Brain microvascular endothelial cell (primary cell): Measurements from ENCODE around the gene KRTAP1-5.

Source experiments
- DNase-seq: peaks from one replicate; pipeline ENCODE4 v3.0.0-alpha.2; 2020
- H3K27ac ChIP-seq: fragments of 250-450 bp; sonication (Bioruptor Pico); 2 replicates; pipeline ENCODE4 v1.5.1; 2020; ENCODE audit warnings: mild to moderate bottlenecking, moderate library complexity
- H3K27me3 ChIP-seq: fragments of 250-450 bp; sonication (Bioruptor Pico); replicated peaks from 2 replicates; pipeline ENCODE4 v1.5.1; 2020; ENCODE audit warnings: mild to moderate bottlenecking
- H3K36me3 ChIP-seq: fragments of 250-450 bp; sonication (Bioruptor Pico); replicated peaks from 2 replicates; pipeline ENCODE4 v1.5.1; 2020; ENCODE audit warnings: mild to moderate bottlenecking
- H3K4me3 ChIP-seq: 2 replicates; pipeline ENCODE4 v1.5.1; 2011; ENCODE audit warnings: low read depth, mild to moderate bottlenecking, control low read depth, low read length, moderate library complexity
- CTCF ChIP-seq: IDR thresholded peaks from 2 replicates; pipeline ENCODE4 v1.5.1; 2011; ENCODE audit warnings: low read depth, mild to moderate bottlenecking, moderate library complexity, low read length, control low read depth, inconsistent platforms; ENCODE audit errors: missing control alignments
- in situ Hi-C: cut with HindIII; loops from 2 replicates; pipeline ENCODE4 v1.10.0; 2017; ENCODE audit warnings: low sequenced_read_pairs, low pct_ligation_motif_present

Gene KRTAP1-5

GRCh38 chr17:41009936-41010335 lies 17.1 kb downstream of the KRTAP1-5 start:
- DNase-seq: no peak
- no peak for TF ChIP-seq CTCF
- in situ Hi-C loops: no loop called here
- H3K27me3 ChIP-seq: no peaks in the 10 kb centered on the region
- H3K4me3 ChIP-seq: no peak overlapping the region
- no peaks in the 10 kb centered on the region for H3K36me3 ChIP-seq
- no peak overlapping the region for H3K27ac ChIP-seq

GRCh38 chr17:41009301-41009760 lies 17.7 kb downstream of the KRTAP1-5 start:
- no peak for DNase-seq
- no peak overlapping the region for H3K4me3 ChIP-seq
- H3K36me3 ChIP-seq: no peaks in the 10 kb centered on the region
- no peaks in the 10 kb centered on the region for H3K27me3 ChIP-seq
- in situ Hi-C loops: no loop called here
- no peak overlapping the region for H3K27ac ChIP-seq
- TF ChIP-seq CTCF: no peak

- H3K36me3 ChIP-seq: no peaks in the 10 kb centered on the region
- DNase-seq: no peak
- no peak within 1 kb of the TSS for H3K4me3 ChIP-seq
- H3K27me3 ChIP-seq: no peaks in the 10 kb centered on the region
- no peak within 1 kb of the TSS for H3K27ac ChIP-seq
- in situ Hi-C loops: no loop called here
- TF ChIP-seq CTCF: no peak
Observed at GRCh38 chr17:41008811-41009210, 18.2 kb downstream of the KRTAP1-5 start, which contains the start of gene KRTAP3-1. KRTAP3-1 (minus strand) TSS chr17:41009128; CDS start chr17:41009074, 54 bp downstream.

GRCh38 chr17:41004397-41004796 lies 22.6 kb downstream of the KRTAP1-5 start:
- H3K36me3 ChIP-seq: no peaks in the 10 kb centered on the region
- no peak for TF ChIP-seq CTCF
- no peak overlapping the region for H3K27ac ChIP-seq
- in situ Hi-C loops: no loop called here
- DNase-seq: no peak
- H3K27me3 ChIP-seq: no peaks in the 10 kb centered on the region
- no peak overlapping the region for H3K4me3 ChIP-seq

- no peak for DNase-seq
- no peak for TF ChIP-seq CTCF
- no peaks in the 10 kb centered on the region for H3K27me3 ChIP-seq
- H3K27ac ChIP-seq: no peak overlapping the region
- in situ Hi-C loops: no loop called here
- H3K4me3 ChIP-seq: no peak overlapping the region
- H3K36me3 ChIP-seq: no peaks in the 10 kb centered on the region
Observed at GRCh38 chr17:41003926-41004325, 23.1 kb downstream of the KRTAP1-5 start.

GRCh38 chr17:41002814-41003213 lies 24.2 kb downstream of the KRTAP1-5 start:
- no peak for TF ChIP-seq CTCF
- no peaks in the 10 kb centered on the region for H3K27me3 ChIP-seq
- H3K27ac ChIP-seq: no peak overlapping the region
- no peak overlapping the region for H3K4me3 ChIP-seq
- DNase-seq: no peak
- H3K36me3 ChIP-seq: no peaks in the 10 kb centered on the region
- in situ Hi-C loops: no loop called here
